Mucosa of stomach (tissue), 1 donor: ENCODE results near the gene PTPN3.
"Not testable (repeated sequence)": the region's sequence is repeated elsewhere in the genome, so short reads cannot be mapped to it uniquely, and the experiment has no call there.

Experiments
- H3K27me3 ChIP-seq: one replicate; pipeline ENCODE4 v1.7.0; 2013; ENCODE audit warnings: mild to moderate bottlenecking, low read length; ENCODE audit not compliant: control insufficient read depth, insufficient read depth
- H3K36me3 ChIP-seq: one replicate; pipeline ENCODE4 v1.7.0; 2013; ENCODE audit warnings: low read length; ENCODE audit not compliant: control insufficient read depth, insufficient read depth
- H3K4me1 ChIP-seq: one replicate; pipeline ENCODE4 v1.7.0; 2013; ENCODE audit warnings: mild to moderate bottlenecking, low read length; ENCODE audit not compliant: control insufficient read depth, insufficient read depth
- H3K4me3 ChIP-seq: one replicate; pipeline ENCODE4 v1.7.0; 2013; ENCODE audit warnings: low read length
- H3K9ac ChIP-seq: one replicate; pipeline ENCODE4 v1.7.0; 2013; ENCODE audit warnings: mild to moderate bottlenecking, low read length, moderate library complexity
- H3K9me3 ChIP-seq: one replicate; pipeline ENCODE4 v1.7.0; 2013; ENCODE audit warnings: mild to moderate bottlenecking, low read length, moderate library complexity; ENCODE audit not compliant: control insufficient read depth
- donor health status: Pancreatic carcinoma.

Gene PTPN3, protein sequence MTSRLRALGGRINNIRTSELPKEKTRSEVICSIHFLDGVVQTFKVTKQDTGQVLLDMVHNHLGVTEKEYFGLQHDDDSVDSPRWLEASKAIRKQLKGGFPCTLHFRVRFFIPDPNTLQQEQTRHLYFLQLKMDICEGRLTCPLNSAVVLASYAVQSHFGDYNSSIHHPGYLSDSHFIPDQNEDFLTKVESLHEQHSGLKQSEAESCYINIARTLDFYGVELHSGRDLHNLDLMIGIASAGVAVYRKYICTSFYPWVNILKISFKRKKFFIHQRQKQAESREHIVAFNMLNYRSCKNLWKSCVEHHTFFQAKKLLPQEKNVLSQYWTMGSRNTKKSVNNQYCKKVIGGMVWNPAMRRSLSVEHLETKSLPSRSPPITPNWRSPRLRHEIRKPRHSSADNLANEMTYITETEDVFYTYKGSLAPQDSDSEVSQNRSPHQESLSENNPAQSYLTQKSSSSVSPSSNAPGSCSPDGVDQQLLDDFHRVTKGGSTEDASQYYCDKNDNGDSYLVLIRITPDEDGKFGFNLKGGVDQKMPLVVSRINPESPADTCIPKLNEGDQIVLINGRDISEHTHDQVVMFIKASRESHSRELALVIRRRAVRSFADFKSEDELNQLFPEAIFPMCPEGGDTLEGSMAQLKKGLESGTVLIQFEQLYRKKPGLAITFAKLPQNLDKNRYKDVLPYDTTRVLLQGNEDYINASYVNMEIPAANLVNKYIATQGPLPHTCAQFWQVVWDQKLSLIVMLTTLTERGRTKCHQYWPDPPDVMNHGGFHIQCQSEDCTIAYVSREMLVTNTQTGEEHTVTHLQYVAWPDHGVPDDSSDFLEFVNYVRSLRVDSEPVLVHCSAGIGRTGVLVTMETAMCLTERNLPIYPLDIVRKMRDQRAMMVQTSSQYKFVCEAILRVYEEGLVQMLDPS

GRCh38 chr9:109498195-109499092 lies at the start of gene PTPN3:
Gene PTPN3, minus strand, starts transcription at chr9:109498307. Its CDS starts 34,873 bp downstream, at chr9:109463434.
- peak within 1 kb of the TSS; percentile 66 for H3K4me3 ChIP-seq
- H3K27me3 ChIP-seq, result peaks cover 20% of the 10 kb centered on the region

DNA sequence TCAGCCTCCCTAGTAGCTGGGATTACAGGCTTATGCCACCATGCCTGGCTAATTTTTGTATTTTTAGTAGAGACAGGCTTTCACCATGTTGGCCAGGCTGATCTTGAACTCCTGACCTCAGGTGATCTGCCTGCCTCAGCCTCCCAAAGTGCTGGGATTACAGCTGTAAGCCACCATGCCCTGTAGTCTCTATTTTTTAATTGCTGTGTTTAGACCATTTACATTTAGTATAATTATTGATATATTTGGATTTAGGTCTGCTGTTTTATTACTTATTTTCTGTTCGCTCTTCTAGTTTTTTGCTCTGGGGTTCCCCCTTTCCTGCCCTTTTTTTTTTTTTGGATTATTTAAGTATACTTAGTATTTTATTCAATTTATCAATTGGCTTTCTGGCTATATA lies 46.8 kb upstream of the PTPN3 start:
- not testable (repeated sequence) for H3K9me3 ChIP-seq, H3K4me1 ChIP-seq, H3K36me3 ChIP-seq, H3K27me3 ChIP-seq, H3K9ac ChIP-seq, H3K4me3 ChIP-seq

More at GRCh38 chr9:109498195-109499092, at the start of gene PTPN3:
- Histone ChIP-seq H3K9me3 (no peaks in the 10 kb centered on the region), H3K4me1 (peaks cover 27% of the 10 kb centered on the region), H3K36me3 (no peaks in the 10 kb centered on the region), H3K9ac (peak within 1 kb of the TSS; percentile 70)

DNA sequence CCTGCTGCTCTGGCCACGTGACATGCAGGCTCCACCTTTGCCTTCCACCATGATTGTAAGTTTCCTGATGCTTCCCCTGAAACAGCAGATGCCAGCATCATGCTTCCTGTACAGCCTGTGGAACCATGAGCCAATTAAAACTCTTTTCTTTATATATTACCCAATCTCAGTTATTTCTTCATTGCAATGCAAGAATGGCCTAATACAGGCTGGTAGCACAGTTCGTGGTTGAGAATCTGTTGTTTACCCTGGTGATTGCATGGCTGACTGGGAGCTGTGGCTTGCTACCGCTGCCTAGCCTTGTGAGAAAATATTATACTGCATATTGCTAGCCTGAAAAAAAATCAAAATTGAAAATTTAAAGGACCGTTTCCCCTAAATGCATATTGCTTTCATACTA lies 44.8 kb upstream of the PTPN3 start:
- no peaks in the 10 kb centered on the region for H3K27me3 ChIP-seq
- H3K4me3 ChIP-seq, result no peak overlapping the region
- no peaks in the 10 kb centered on the region for H3K36me3 ChIP-seq
- H3K9me3 ChIP-seq, result no peaks in the 10 kb centered on the region
- no peaks in the 10 kb centered on the region for H3K4me1 ChIP-seq
- no peak overlapping the region for H3K9ac ChIP-seq

DNA sequence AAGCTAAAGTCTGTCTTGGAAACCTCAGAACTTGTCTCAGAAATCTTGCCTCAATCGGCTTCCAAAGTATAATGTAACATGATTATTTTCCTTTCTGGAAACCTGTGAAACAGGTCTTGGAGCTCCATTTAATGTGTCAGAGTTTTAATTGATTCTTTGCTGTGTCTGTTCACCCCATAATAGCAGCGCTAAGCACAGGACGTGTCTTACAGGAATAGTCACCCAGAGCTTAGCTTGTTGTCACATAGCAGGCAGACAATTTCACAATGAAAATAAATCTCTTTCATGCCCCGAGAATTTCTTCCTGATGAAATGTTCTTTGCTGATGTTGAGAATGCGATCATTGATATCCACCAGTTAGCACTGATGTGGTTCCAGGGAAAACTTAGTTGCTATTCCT lies 40.2 kb upstream of the PTPN3 start:
- peaks cover 3% of the 10 kb centered on the region for H3K27me3 ChIP-seq
- H3K4me3 ChIP-seq, result no peak overlapping the region
- H3K4me1 ChIP-seq, result no peaks in the 10 kb centered on the region
- H3K9me3 ChIP-seq, result no peaks in the 10 kb centered on the region
- no peaks in the 10 kb centered on the region for H3K36me3 ChIP-seq
- no peak overlapping the region for H3K9ac ChIP-seq

DNA sequence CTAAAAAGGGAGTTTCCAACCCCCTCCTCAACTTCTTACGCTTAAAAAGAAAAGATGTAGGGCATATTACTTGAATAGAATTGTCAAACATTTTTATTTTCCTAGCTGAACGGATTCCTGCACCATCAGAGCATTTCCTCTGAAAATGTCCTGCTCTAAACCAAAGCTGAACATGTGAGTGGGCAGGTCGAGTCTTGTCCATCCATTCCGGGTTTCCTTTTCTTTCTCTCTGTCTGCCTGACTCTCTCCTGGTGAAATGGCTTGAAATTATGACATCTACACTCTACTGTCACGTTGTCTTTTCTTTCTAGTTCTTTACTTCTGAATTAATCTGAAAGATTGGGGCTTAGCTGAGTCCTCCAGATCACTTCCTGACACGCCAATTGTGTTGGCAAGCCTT lies 39.2 kb upstream of the PTPN3 start:
- H3K36me3 ChIP-seq, result no peaks in the 10 kb centered on the region
- no peaks in the 10 kb centered on the region for H3K4me1 ChIP-seq
- no peaks in the 10 kb centered on the region for H3K9me3 ChIP-seq
- no peak overlapping the region for H3K9ac ChIP-seq
- H3K4me3 ChIP-seq, result no peak overlapping the region
- peaks cover 3% of the 10 kb centered on the region for H3K27me3 ChIP-seq

- Histone ChIP-seq H3K36me3 (no peaks in the 10 kb centered on the region), H3K27me3 (peaks cover 3% of the 10 kb centered on the region), H3K9ac (no peak overlapping the region), H3K4me3 (no peak overlapping the region), H3K4me1 (no peaks in the 10 kb centered on the region), H3K9me3 (no peaks in the 10 kb centered on the region)
Observed at GRCh38 chr9:109536859-109537258, 38.8 kb upstream of the PTPN3 start.

DNA sequence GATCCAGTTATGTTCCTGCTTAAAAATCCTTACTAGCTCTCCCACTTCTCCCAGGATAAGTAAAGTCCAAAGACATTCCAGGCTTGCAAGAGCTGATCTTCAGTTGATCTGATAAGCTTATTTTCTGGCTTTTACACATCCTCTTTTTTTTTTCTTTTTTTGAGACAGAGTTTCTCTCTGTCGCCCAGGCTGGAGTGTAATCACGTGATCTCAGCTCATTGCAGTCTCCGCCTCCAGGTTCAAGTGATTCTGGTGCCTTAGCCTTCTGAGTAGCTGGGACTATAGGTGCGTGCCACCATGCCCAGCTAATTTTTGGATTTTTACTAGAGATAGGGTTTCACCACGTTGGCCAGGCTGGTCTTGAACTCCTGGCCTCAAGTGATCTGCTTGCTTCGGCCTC lies 37.3 kb upstream of the PTPN3 start:
- Histone ChIP-seq H3K9ac (no peak overlapping the region), H3K36me3 (no peaks in the 10 kb centered on the region), H3K27me3 (peaks cover 3% of the 10 kb centered on the region), H3K9me3 (no peaks in the 10 kb centered on the region), H3K4me1 (no peaks in the 10 kb centered on the region), H3K4me3 (no peak overlapping the region)

GRCh38 chr9:109534151-109534550 lies 36.0 kb upstream of the PTPN3 start:
- no peaks in the 10 kb centered on the region for H3K9me3 ChIP-seq
- no peaks in the 10 kb centered on the region for H3K4me1 ChIP-seq
- no peak overlapping the region for H3K4me3 ChIP-seq
- H3K9ac ChIP-seq, result no peak overlapping the region
- H3K36me3 ChIP-seq, result no peaks in the 10 kb centered on the region
- H3K27me3 ChIP-seq, result peaks cover 3% of the 10 kb centered on the region

DNA sequence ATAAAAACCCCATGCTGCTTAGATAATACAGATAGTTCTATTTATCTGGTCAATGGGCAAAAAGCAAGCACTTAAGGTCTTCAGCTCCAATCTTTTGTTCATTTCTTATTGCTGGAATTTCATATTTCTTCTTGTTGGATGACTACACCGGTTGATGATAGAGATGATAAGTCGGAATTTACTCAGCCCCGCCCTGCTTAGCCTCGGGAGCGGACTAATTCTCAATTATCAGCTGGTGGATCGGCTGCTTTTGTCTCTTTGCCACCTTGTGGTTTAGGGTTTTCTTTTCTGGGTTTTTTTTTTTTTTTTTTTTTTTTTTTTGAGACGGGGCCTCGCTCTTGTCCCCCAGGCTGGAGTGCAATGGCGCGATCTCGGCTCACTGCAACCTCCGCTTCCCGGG lies 34.5 kb upstream of the PTPN3 start:
- H3K36me3 ChIP-seq, H3K9ac ChIP-seq, H3K4me3 ChIP-seq, H3K9me3 ChIP-seq, H3K27me3 ChIP-seq, H3K4me1 ChIP-seq: not testable (repeated sequence)

- Histone ChIP-seq H3K36me3 (no peaks in the 10 kb centered on the region), H3K27me3 (no peaks in the 10 kb centered on the region), H3K9me3 (no peaks in the 10 kb centered on the region), H3K4me1 (no peaks in the 10 kb centered on the region), H3K9ac (no peak overlapping the region), H3K4me3 (no peak overlapping the region)
Observed at GRCh38 chr9:109522106-109522505, 24.0 kb upstream of the PTPN3 start.

DNA sequence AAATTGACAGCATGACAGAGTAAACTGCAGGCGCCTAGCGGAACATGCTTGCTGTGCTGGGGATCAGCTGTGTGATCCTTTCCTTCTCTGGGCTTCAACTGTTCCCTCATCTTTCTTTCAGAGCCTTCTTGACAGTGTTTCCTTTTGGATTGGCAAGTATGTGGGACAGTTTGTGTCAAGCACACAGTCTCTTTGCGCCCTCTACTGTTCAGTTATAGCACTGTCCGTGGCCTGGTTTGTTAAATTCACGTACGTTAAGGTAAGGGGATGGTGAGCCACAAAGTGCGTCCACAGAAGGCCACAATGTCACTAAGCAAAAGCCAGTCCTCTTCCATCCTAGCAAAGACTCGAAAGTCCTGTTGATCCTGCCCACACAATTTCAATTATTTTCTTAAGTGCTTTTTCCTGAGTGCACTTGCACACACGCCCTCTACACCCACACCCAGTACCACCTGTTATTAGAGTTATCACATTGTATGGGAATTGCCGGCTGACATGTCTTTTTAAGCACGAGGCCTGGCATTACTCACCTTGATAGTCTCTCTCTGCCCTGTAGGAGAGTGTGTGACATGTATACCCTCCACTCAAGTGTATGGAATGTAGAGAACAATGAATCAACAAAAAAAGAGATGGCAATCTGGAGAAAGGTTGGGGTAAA lies 22.5 kb upstream of the PTPN3 start:
- Histone ChIP-seq H3K4me1 (no peaks in the 10 kb centered on the region), H3K9ac (no peak overlapping the region), H3K9me3 (no peaks in the 10 kb centered on the region), H3K4me3 (no peak overlapping the region), H3K36me3 (no peaks in the 10 kb centered on the region), H3K27me3 (no peaks in the 10 kb centered on the region)
